ENCODE measurements around the gene SCN3A.

The SCN3A gene

GRCh38 chr2:165191096-165191728, 12.6 kb downstream of the SCN3A start:
- DNase-seq (ENCODE audit: low read depth): no peak

GRCh38 chr2:165185633-165186032, 18.2 kb downstream of the SCN3A start:
- DNase-seq (ENCODE audit: low read depth): no peak

GRCh38 chr2:165182029-165182428, 21.8 kb downstream of the SCN3A start:
- no peak for DNase-seq (ENCODE audit: low read depth)

GRCh38 chr2:165176780-165177179, 27.1 kb downstream of the SCN3A start:
- DNase-seq (ENCODE audit: low read depth): no peak

- DNase-seq (ENCODE audit: low read depth): no peak
Observed at GRCh38 chr2:165173215-165173614, 30.6 kb downstream of the SCN3A start.

- DNase-seq (ENCODE audit: low read depth): no peak
Observed at GRCh38 chr2:165164201-165164600, 39.6 kb downstream of the SCN3A start.

GRCh38 chr2:165163761-165164160, 40.1 kb downstream of the SCN3A start:
- DNase-seq (ENCODE audit: low read depth): no peak

GRCh38 chr2:165162466-165162865, 41.4 kb downstream of the SCN3A start:
- no peak for DNase-seq (ENCODE audit: low read depth)

- no peak for DNase-seq (ENCODE audit: low read depth)
Observed at GRCh38 chr2:165161510-165161909, 42.3 kb downstream of the SCN3A start.

- DNase-seq (ENCODE audit: low read depth): no peak
Observed at GRCh38 chr2:165157160-165157559, 46.7 kb downstream of the SCN3A start.

- no peak for DNase-seq (ENCODE audit: low read depth)
Observed at GRCh38 chr2:165155152-165155551, 48.7 kb downstream of the SCN3A start.

GRCh38 chr2:165149439-165149838, 54.4 kb downstream of the SCN3A start:
- no peak for DNase-seq (ENCODE audit: low read depth)

GRCh38 chr2:165147186-165148045, 56.4 kb downstream of the SCN3A start:
- DNase-seq (ENCODE audit: low read depth): no peak

GRCh38 chr2:165144315-165144714, 59.5 kb downstream of the SCN3A start:
- no peak for DNase-seq (ENCODE audit: low read depth)

- no peak for DNase-seq (ENCODE audit: low read depth)
Observed at GRCh38 chr2:165141601-165142354, 62.1 kb downstream of the SCN3A start.

GRCh38 chr2:165126244-165126643, 77.6 kb downstream of the SCN3A start:
- DNase-seq (ENCODE audit: low read depth): no peak

- DNase-seq (ENCODE audit: low read depth): no peak
Observed at GRCh38 chr2:165122521-165122920, 81.3 kb downstream of the SCN3A start.

- no peak for DNase-seq (ENCODE audit: low read depth)
Observed at GRCh38 chr2:165120740-165121467, 82.9 kb downstream of the SCN3A start.

GRCh38 chr2:165115258-165115657, 88.6 kb downstream of the SCN3A start:
- DNase-seq (ENCODE audit: low read depth): no peak

- no peak for DNase-seq (ENCODE audit: low read depth)
Observed at GRCh38 chr2:165114346-165114939, 89.4 kb downstream of the SCN3A start.

- DNase-seq (ENCODE audit: low read depth): no peak
Observed at GRCh38 chr2:165113414-165113813, 90.4 kb downstream of the SCN3A start.

GRCh38 chr2:165112789-165113188, 91.1 kb downstream of the SCN3A start:
- no peak for DNase-seq (ENCODE audit: low read depth)

Data from stimulated activated CD8-positive, alpha-beta memory T cell treated with anti-CD3 and anti-CD28 coated beads, Interleukin-12 subunit alpha, Interleukin-12 subunit beta, amount 100 ng/mL, for 4 hours (primary cell).